Measurements from ENCODE around the gene SLC1A3. TPM values are rescaled to one million over a fixed set of nuclear protein-coding genes. Genes with fewer than 3 reads are reported as not detected.
A peak's percentile ranks its signal among the peaks of the same experiment; 100 is the strongest.

Gene SLC1A3
- total and polyA plus RNA-seq, 8 donors = 12.1 to 31.7 (median 20.7) TPM

GRCh38 chr5:36637516-36637915, 31.1 kb downstream of the SLC1A3 start:
- TF ChIP-seq CTCF (IDR thresholded peaks at IDR 0.05) = no peak
- intact Hi-C loops (cut with DNase I) = no loop called here
- DNase-seq (no peak), ATAC-seq (no peak)
- Histone ChIP-seq H3K4me1 (no peaks in the 10 kb centered on the region), H3K27me3 (peaks cover 0 to 9% of the 10 kb centered on the region in 2 donors), H3K4me3 (no peak overlapping the region), H3K36me3 (peaks cover 0 to 5% of the 10 kb centered on the region in 2 donors), H3K9me3 (no peaks in the 10 kb centered on the region), H3K27ac (no peak overlapping the region)

GRCh38 chr5:36638056-36638455, 31.6 kb downstream of the SLC1A3 start:
- no peak for TF ChIP-seq CTCF (IDR thresholded peaks at IDR 0.05)
- intact Hi-C loops (cut with DNase I) = no loop called here
- no peak for ATAC-seq
- H3K9me3 ChIP-seq = no peaks in the 10 kb centered on the region
- no peak overlapping the region for H3K27ac ChIP-seq
- peaks cover 0 to 5% of the 10 kb centered on the region in 2 donors for H3K36me3 ChIP-seq
- H3K27me3 ChIP-seq = peaks cover 0 to 9% of the 10 kb centered on the region in 2 donors
- no peaks in the 10 kb centered on the region for H3K4me1 ChIP-seq
- no peak overlapping the region for H3K4me3 ChIP-seq
- no peak for DNase-seq

- no peak for TF ChIP-seq CTCF (IDR thresholded peaks at IDR 0.05)
- intact Hi-C loops (cut with DNase I) = no loop called here
- DNase-seq (no peak), ATAC-seq (no peak)
- Histone ChIP-seq H3K9me3 (no peaks in the 10 kb centered on the region), H3K4me1 (no peaks in the 10 kb centered on the region), H3K4me3 (no peak overlapping the region), H3K27me3 (peaks cover 0 to 9% of the 10 kb centered on the region in 2 donors), H3K27ac (no peak overlapping the region), H3K36me3 (peaks cover 0 to 5% of the 10 kb centered on the region in 2 donors)
These were observed 34.5 kb downstream of the SLC1A3 start for GRCh38 chr5:36640949-36641348.

- intact Hi-C loops (cut with DNase I) = no loop called here
- Histone ChIP-seq H3K9me3 (no peaks in the 10 kb centered on the region), H3K4me3 (no peak overlapping the region), H3K36me3 (peaks cover 0 to 5% of the 10 kb centered on the region in 2 donors), H3K27ac (no peak overlapping the region), H3K27me3 (peaks cover 0 to 9% of the 10 kb centered on the region in 2 donors), H3K4me1 (no peaks in the 10 kb centered on the region)
- no peak for DNase-seq
- TF ChIP-seq CTCF (IDR thresholded peaks at IDR 0.05) = no peak
- ATAC-seq = no peak
These were observed 35.0 kb downstream of the SLC1A3 start for GRCh38 chr5:36641431-36641830.

GRCh38 chr5:36642089-36642488, 35.7 kb downstream of the SLC1A3 start:
- ATAC-seq (peak; percentile 63), DNase-seq (no peak)
- intact Hi-C loops (cut with DNase I) = no loop called here
- no peak for TF ChIP-seq CTCF (IDR thresholded peaks at IDR 0.05)
- Histone ChIP-seq H3K4me1 (no peaks in the 10 kb centered on the region), H3K9me3 (no peaks in the 10 kb centered on the region), H3K4me3 (no peak overlapping the region), H3K27me3 (peaks cover 0 to 9% of the 10 kb centered on the region in 2 donors), H3K36me3 (peaks cover 0 to under 1% of the 10 kb centered on the region in 2 donors), H3K27ac (no peak overlapping the region)
